Mucosa of stomach (tissue), 1 donor: ENCODE results near the gene NCL.
"Not testable (repeated sequence)": the region's sequence is repeated elsewhere in the genome, so short reads cannot be mapped to it uniquely, and the experiment has no call there.

Experiments
- H3K27me3 ChIP-seq: one replicate; pipeline ENCODE4 v1.7.0; 2013; ENCODE audit warnings: mild to moderate bottlenecking, low read length; ENCODE audit not compliant: control insufficient read depth, insufficient read depth
- H3K36me3 ChIP-seq: one replicate; pipeline ENCODE4 v1.7.0; 2013; ENCODE audit warnings: low read length; ENCODE audit not compliant: control insufficient read depth, insufficient read depth
- H3K4me1 ChIP-seq: one replicate; pipeline ENCODE4 v1.7.0; 2013; ENCODE audit warnings: mild to moderate bottlenecking, low read length; ENCODE audit not compliant: control insufficient read depth, insufficient read depth
- H3K4me3 ChIP-seq: one replicate; pipeline ENCODE4 v1.7.0; 2013; ENCODE audit warnings: low read length
- H3K9ac ChIP-seq: one replicate; pipeline ENCODE4 v1.7.0; 2013; ENCODE audit warnings: mild to moderate bottlenecking, low read length, moderate library complexity
- H3K9me3 ChIP-seq: one replicate; pipeline ENCODE4 v1.7.0; 2013; ENCODE audit warnings: mild to moderate bottlenecking, low read length, moderate library complexity; ENCODE audit not compliant: control insufficient read depth
- donor health status: Pancreatic carcinoma.

NCL gene

DNA sequence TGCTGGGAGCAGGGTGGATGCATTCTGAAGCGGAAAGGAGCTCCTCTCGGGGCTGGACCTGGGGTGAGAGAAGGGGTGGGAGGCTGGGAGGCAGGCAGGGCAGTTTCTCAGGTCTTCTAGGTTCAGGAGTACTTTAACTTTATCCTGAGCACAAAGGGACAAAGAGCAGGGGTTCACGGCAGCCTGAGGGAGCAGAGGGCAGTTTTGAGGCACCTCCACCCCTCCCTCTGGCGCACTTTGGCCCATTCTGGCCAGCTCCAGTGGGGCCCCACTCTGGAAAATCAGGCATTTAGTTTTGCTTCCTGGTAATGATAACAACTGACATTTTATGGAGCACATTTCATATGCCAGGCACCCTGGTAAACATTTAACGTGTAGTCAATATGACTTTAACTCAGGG, 54.5 kb downstream of the NCL start:
- Histone ChIP-seq H3K36me3 (no peaks in the 10 kb centered on the region), H3K4me3 (no peak overlapping the region), H3K9ac (no peak overlapping the region), H3K27me3 (no peaks in the 10 kb centered on the region), H3K4me1 (peaks cover 9% of the 10 kb centered on the region), H3K9me3 (peaks cover 3% of the 10 kb centered on the region)

DNA sequence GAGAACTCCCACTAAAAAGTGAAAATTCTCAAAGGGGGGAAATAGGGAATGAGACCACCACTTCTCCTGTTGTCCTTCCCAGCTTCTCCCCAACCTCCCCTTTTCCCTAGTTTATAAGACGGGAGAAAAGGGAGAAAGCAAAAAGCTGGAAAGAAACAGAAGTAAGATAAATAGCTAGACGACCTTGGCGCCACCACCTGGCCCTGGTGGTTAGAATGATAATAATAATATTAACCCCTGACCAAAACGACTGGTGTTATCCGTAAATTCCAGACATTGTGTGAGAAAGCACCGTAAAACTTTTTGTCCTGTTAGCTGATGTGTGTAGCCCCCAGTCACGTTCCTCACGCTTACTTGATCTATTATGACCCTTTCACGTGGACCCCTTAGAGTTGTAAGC, 56.0 kb downstream of the NCL start:
- not testable (repeated sequence) for H3K9me3 ChIP-seq, H3K27me3 ChIP-seq, H3K36me3 ChIP-seq, H3K4me1 ChIP-seq, H3K9ac ChIP-seq, H3K4me3 ChIP-seq

DNA sequence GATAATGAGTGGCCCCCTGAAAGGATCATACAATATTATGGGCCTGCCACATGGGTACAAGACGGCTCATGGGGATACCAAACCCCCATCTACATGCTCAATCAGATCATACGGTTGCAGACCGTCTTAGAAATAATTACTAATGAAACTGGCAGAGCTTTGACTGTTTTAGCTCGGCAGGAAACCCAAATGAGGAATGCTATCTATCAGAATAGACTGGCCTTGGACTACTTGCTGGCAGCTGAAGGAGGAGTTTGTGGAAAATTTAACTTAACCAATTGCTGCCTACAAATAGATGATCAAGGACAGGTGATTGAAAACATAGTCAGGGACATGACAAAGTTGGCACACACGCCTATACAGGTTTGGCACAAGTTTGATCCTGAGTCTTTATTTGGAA, 56.6 kb downstream of the NCL start:
- H3K4me1 ChIP-seq, H3K27me3 ChIP-seq: not testable (repeated sequence)

DNA sequence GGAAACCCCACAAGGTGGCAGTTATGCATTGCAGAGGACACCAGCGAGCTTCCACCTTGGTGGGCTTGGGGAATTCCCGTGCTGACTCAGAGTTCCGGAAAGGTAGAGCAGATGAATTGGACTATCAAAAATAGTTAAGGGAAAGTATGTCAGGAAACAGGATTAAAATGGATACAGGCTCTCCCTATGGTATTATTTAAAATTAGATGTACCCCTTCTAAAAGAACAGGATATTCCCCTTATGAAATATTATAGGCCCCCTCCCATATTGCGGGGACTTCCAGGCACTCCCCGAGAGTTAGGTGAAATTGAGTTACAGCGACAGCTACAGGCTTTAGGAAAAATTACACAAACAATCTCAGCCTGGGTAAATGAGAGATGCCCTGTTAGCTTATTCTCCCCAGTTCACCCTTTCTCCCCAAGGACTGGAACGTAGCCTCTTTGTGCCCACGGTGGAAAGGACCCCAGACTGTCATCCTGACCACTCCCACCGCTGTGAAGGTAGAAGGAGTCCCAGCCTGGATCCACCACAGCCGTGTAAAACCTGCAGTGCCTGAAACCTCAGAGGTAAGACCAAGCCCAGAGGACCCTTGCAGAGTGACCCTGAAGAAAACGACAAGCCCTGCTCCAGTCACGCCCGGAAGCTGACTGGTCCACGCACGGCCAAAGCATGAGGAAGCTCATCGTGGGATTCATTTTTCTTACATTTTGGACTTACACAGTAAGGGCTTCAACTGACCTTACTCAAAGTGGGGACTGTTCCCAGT, 58.5 kb downstream of the NCL start:
- not testable (repeated sequence) for H3K9ac ChIP-seq, H3K4me1 ChIP-seq

More for the DNA sequence above, 56.6 kb downstream of the NCL start:
- not testable (repeated sequence) for H3K9me3 ChIP-seq, H3K9ac ChIP-seq, H3K4me3 ChIP-seq, H3K36me3 ChIP-seq

DNA sequence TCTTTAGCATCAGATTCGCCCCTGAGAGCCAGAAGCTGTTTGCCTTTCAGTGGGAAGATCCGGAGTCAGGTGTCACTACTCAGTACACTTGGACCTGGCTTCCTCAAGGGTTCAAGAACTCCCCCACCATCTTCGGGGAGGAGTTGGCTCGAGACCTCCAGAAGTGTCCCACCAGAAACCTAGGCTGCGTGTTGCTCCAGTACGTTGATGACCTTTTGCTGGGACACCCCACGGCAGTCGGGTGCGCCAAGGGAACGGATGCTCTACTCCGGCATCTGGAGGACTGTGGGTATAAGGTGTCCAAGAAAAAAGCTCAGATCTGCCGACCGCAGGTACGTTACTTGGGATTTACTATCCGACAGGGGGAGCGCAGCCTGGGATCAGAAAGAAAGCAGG, 60.1 kb downstream of the NCL start:
- H3K36me3 ChIP-seq, H3K27me3 ChIP-seq, H3K9me3 ChIP-seq, H3K9ac ChIP-seq, H3K4me3 ChIP-seq: not testable (repeated sequence)
- H3K4me1 ChIP-seq = peaks cover 15% of the 10 kb centered on the region

More for the DNA sequence above, 58.5 kb downstream of the NCL start:
- H3K27me3 ChIP-seq, H3K4me3 ChIP-seq, H3K36me3 ChIP-seq, H3K9me3 ChIP-seq: not testable (repeated sequence)
